Activated CD4-positive, alpha-beta memory T cell treated with anti-CD3 and anti-CD28 coated beads, Interleukin-2, amount 10 ng/mL, durations not matched to agents 7 days and 5 days (primary cell): Measurements from ENCODE around the gene DHX38. TPM values are rescaled to one million over a fixed set of nuclear protein-coding genes. Genes with fewer than 3 reads are reported as not detected.
"Not testable (repeated sequence)": the region's sequence is repeated elsewhere in the genome, so short reads cannot be mapped to it uniquely, and the experiment has no call there.

Experiments used
- CTCF ChIA-PET: fragments of 350-600 bp; sonication (Branson Sonifier 250); formaldehyde crosslinking; loops from one replicate; lab custom pipeline; 2021; ENCODE audit warnings: antibody characterized with exemption, inconsistent platforms; lab: Charles Lee
- POLR2A ChIA-PET: fragments of 350-600 bp; sonication (Branson Sonifier 250); formaldehyde crosslinking; loops from one replicate; lab custom pipeline; 2021; ENCODE audit warnings: antibody characterized with exemption; lab: Charles Lee
- DNase-seq: peaks from one replicate; pipeline ENCODE4 v3.0.0-alpha.2; 2020
- H3K27ac Mint-ChIP-seq: one replicate; pipeline ENCODE4 v1.8.0; 2021; ENCODE audit warnings: mild to moderate bottlenecking, mixed read lengths
- H3K27me3 Mint-ChIP-seq: one replicate; pipeline ENCODE4 v1.8.0; 2021; ENCODE audit warnings: mixed read lengths
- H3K36me3 Mint-ChIP-seq: one replicate; pipeline ENCODE4 v1.8.0; 2021; ENCODE audit warnings: low read depth, mixed read lengths
- H3K4me1 Mint-ChIP-seq: one replicate; pipeline ENCODE4 v1.8.0; 2021; ENCODE audit warnings: mixed read lengths
- H3K4me3 Mint-ChIP-seq: one replicate; pipeline ENCODE4 v1.8.0; 2021; ENCODE audit warnings: mild to moderate bottlenecking, mixed read lengths
- H3K9me3 Mint-ChIP-seq: one replicate; pipeline ENCODE4 v1.8.0; 2021; ENCODE audit warnings: mixed read lengths
- total RNA-seq, 2 experiments: library from RNA; stranded (reverse); gene quantifications; one replicate each; pipeline ENCODE4 v1.2.3, GENCODE V29; 2021

Gene DHX38
- total RNA-seq, 2 experiments from 2014 or later = 70.2 to 70.7 TPM

- no peak overlapping the region for H3K27ac Mint-ChIP-seq
- no peak for DNase-seq
- CTCF ChIA-PET = no interaction called here
- H3K9me3 Mint-ChIP-seq = no peaks in the 10 kb centered on the region
- H3K27me3 Mint-ChIP-seq = no peaks in the 10 kb centered on the region
- no peaks in the 10 kb centered on the region for H3K4me1 Mint-ChIP-seq
- POLR2A ChIA-PET = no interaction called here
- H3K36me3 Mint-ChIP-seq = no peaks in the 10 kb centered on the region
- H3K4me3 Mint-ChIP-seq = no peak overlapping the region
These were observed 29.2 kb upstream of the DHX38 start for GRCh38 chr16:72064361-72064894.

- H3K27me3 Mint-ChIP-seq = no peaks in the 10 kb centered on the region
- no peaks in the 10 kb centered on the region for H3K4me1 Mint-ChIP-seq
- ChIA-PET POLR2A (no interaction called here), CTCF (interaction anchor here (0.8 to 3.0 kb wide), 6 partner anchors 11 to 164 kb away, joined by 3 to 12 read pairs (median 6); partner anchors contain the start of genes DHX38 and TXNL4B)
- no peak overlapping the region for H3K4me3 Mint-ChIP-seq
- DNase-seq = no peak
- H3K36me3 Mint-ChIP-seq = no peaks in the 10 kb centered on the region
- H3K27ac Mint-ChIP-seq = no peak overlapping the region
- H3K9me3 Mint-ChIP-seq = no peaks in the 10 kb centered on the region
These were observed 26.9 kb upstream of the DHX38 start for GRCh38 chr16:72066747-72067146.

- no peak for DNase-seq
- Mint-ChIP-seq H3K36me3 (no peaks in the 10 kb centered on the region), H3K4me3 (no peak overlapping the region), H3K4me1 (no peaks in the 10 kb centered on the region), H3K9me3 (no peaks in the 10 kb centered on the region), H3K27ac (no peak overlapping the region), H3K27me3 (no peaks in the 10 kb centered on the region)
- ChIA-PET CTCF (interaction anchor here (3.0 kb wide), 1 partner anchor 29 kb away, joined by 12 read pairs; no protein-coding TSS in a partner anchor), POLR2A (no interaction called here)
These were observed 24.7 kb upstream of the DHX38 start for GRCh38 chr16:72068930-72069329.

- Mint-ChIP-seq H3K27ac (no peak overlapping the region), H3K27me3 (no peaks in the 10 kb centered on the region), H3K9me3 (no peaks in the 10 kb centered on the region), H3K4me1 (no peaks in the 10 kb centered on the region), H3K36me3 (no peaks in the 10 kb centered on the region), H3K4me3 (no peak overlapping the region)
- CTCF ChIA-PET = no interaction called here
- no peak for DNase-seq
- POLR2A ChIA-PET = no interaction called here
These were observed 20.9 kb upstream of the DHX38 start for GRCh38 chr16:72072514-72073342.

GRCh38 chr16:72073560-72074230, 20.0 kb upstream of the DHX38 start:
- no peaks in the 10 kb centered on the region for H3K9me3 Mint-ChIP-seq

GRCh38 chr16:72075067-72075466, 18.6 kb upstream of the DHX38 start:
- H3K4me1 Mint-ChIP-seq, H3K4me3 Mint-ChIP-seq, H3K9me3 Mint-ChIP-seq, DNase-seq, H3K27ac Mint-ChIP-seq, H3K36me3 Mint-ChIP-seq, POLR2A ChIA-PET, H3K27me3 Mint-ChIP-seq, CTCF ChIA-PET: not testable (repeated sequence)

More at GRCh38 chr16:72073560-72074230, 20.0 kb upstream of the DHX38 start:
- H3K4me3 Mint-ChIP-seq = no peak overlapping the region
- no peak overlapping the region for H3K27ac Mint-ChIP-seq
- ChIA-PET POLR2A (no interaction called here), CTCF (no interaction called here)
- H3K27me3 Mint-ChIP-seq = no peaks in the 10 kb centered on the region
- no peaks in the 10 kb centered on the region for H3K36me3 Mint-ChIP-seq
- no peak for DNase-seq
- no peaks in the 10 kb centered on the region for H3K4me1 Mint-ChIP-seq

GRCh38 chr16:72076991-72077706, 16.5 kb upstream of the DHX38 start:
- DNase-seq, H3K4me3 Mint-ChIP-seq, H3K4me1 Mint-ChIP-seq, POLR2A ChIA-PET, H3K27ac Mint-ChIP-seq, H3K36me3 Mint-ChIP-seq, H3K27me3 Mint-ChIP-seq, H3K9me3 Mint-ChIP-seq: not testable (repeated sequence)
- CTCF ChIA-PET = interaction anchor here (1.2 kb wide), 1 partner anchor 10 kb away, joined by 4 read pairs; no protein-coding TSS in a partner anchor

- POLR2A ChIA-PET = interaction anchor here (1.1 kb wide), 1 partner anchor 10 kb away, joined by 4 read pairs; the partner anchor contains the start of genes DHX38 and TXNL4B
- H3K27ac Mint-ChIP-seq = no peak overlapping the region
These were observed 9.8 kb upstream of the DHX38 start for GRCh38 chr16:72083778-72084404.

GRCh38 chr16:72084445-72084844, 9.2 kb upstream of the DHX38 start:
- Mint-ChIP-seq H3K27ac (no peak overlapping the region), H3K27me3 (no peaks in the 10 kb centered on the region), H3K36me3 (peaks cover 46% of the 10 kb centered on the region), H3K9me3 (peaks cover 10% of the 10 kb centered on the region), H3K4me1 (peaks cover 2% of the 10 kb centered on the region), H3K4me3 (no peak overlapping the region)
- ChIA-PET CTCF (no interaction called here), POLR2A (interaction anchor here (1.1 kb wide), 1 partner anchor 9 kb away, joined by 4 read pairs; the partner anchor contains the start of genes DHX38 and TXNL4B)
- DNase-seq = no peak

More at GRCh38 chr16:72083778-72084404, 9.8 kb upstream of the DHX38 start:
- Mint-ChIP-seq H3K4me3 (no peak overlapping the region), H3K4me1 (no peaks in the 10 kb centered on the region), H3K9me3 (peaks cover 10% of the 10 kb centered on the region), H3K27me3 (no peaks in the 10 kb centered on the region), H3K36me3 (peaks cover 40% of the 10 kb centered on the region)
- DNase-seq = no peak
- CTCF ChIA-PET = no interaction called here

- no peak overlapping the region for H3K27ac Mint-ChIP-seq
- H3K27me3 Mint-ChIP-seq = no peaks in the 10 kb centered on the region
- POLR2A ChIA-PET = no interaction called here
- DNase-seq = no peak
- H3K4me1 Mint-ChIP-seq = peaks cover 2% of the 10 kb centered on the region
- H3K36me3 Mint-ChIP-seq = peaks cover 50% of the 10 kb centered on the region
- H3K9me3 Mint-ChIP-seq = peaks cover 10% of the 10 kb centered on the region
- CTCF ChIA-PET = no interaction called here
- no peak overlapping the region for H3K4me3 Mint-ChIP-seq
These were observed 8.6 kb upstream of the DHX38 start for GRCh38 chr16:72085002-72085401.

- H3K9me3 Mint-ChIP-seq = no peaks in the 10 kb centered on the region
- peak overlapping the region; percentile 38 for H3K4me3 Mint-ChIP-seq
- H3K36me3 Mint-ChIP-seq = peaks cover 46% of the 10 kb centered on the region
- H3K27me3 Mint-ChIP-seq = no peaks in the 10 kb centered on the region
- CTCF ChIA-PET = interaction anchor here (1.1 kb wide), 1 partner anchor 34 kb away, joined by 5 read pairs; no protein-coding TSS in a partner anchor
- peaks cover 42% of the 10 kb centered on the region for H3K4me1 Mint-ChIP-seq
- DNase-seq = no peak
- H3K27ac Mint-ChIP-seq = no peak overlapping the region
- POLR2A ChIA-PET = no interaction called here
These were observed 2.4 kb upstream of the DHX38 start for GRCh38 chr16:72091217-72091616.

GRCh38 chr16:72092832-72093447, 707 bp upstream of the DHX38 start:
- ChIA-PET POLR2A (interaction anchor here (0.9 to 1.7 kb wide), 12 partner anchors 9 to 572 kb away, joined by 3 to 6 read pairs (median 3); partner anchors contain the start of genes AP1G1 and IST1), CTCF (interaction anchor here (1.0 to 2.9 kb wide), 6 partner anchors 21 to 571 kb away, joined by 3 to 11 read pairs (median 4); no protein-coding TSS in a partner anchor)
- Mint-ChIP-seq H3K4me1 (peaks cover 43% of the 10 kb centered on the region), H3K27ac (peak overlapping the region; percentile 95), H3K9me3 (no peaks in the 10 kb centered on the region), H3K36me3 (peaks cover 51% of the 10 kb centered on the region), H3K4me3 (peak overlapping the region; percentile 96), H3K27me3 (no peaks in the 10 kb centered on the region)
- DNase-seq = no peak
